ENCODE measurements around the gene ZNF181.

DNA sequence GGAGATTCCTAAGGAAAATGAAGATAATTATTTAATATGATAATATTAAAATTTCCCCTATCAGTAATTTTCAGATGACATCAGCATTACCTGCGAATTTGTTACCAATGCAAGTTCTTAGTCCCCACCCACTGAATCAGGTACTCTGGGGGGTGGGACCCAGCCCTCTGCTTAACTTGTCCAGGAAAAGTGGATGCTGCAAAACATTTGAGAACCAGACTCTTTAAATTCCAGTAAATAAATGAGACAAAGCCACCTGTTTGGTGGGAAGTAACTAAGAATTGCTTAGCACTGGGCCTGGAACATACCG, 39.5 kb downstream of the ZNF181 start:
- no peak for TF ChIP-seq ZNF274 (IDR thresholded peaks at IDR 0.05; ENCODE audit: low read depth, low read length)
- no peak for TF ChIP-seq SUZ12 (IDR thresholded peaks at IDR 0.05; ENCODE audit: extremely low read depth, insufficient read depth, insufficient read length)
- no peak for TF ChIP-seq YY1 (IDR thresholded peaks at IDR 0.05; ENCODE audit: insufficient read depth, insufficient read length)

Data from NT2/D1 (cell line).